ENCODE data around the gene OR8J3. TPM values are rescaled to one million over a fixed set of nuclear protein-coding genes. Genes with fewer than 3 reads are reported as not detected.

OR8J3 gene
- not detected in 2 replicates for polyA plus RNA-seq (2012; rRNA removed)
- not detected in 2 replicates for polyA plus RNA-seq (2012; cell fraction: cytosol; rRNA removed)
- not detected in 2 replicates for polyA plus RNA-seq (2012; cell fraction: nucleus; rRNA removed)

DNA sequence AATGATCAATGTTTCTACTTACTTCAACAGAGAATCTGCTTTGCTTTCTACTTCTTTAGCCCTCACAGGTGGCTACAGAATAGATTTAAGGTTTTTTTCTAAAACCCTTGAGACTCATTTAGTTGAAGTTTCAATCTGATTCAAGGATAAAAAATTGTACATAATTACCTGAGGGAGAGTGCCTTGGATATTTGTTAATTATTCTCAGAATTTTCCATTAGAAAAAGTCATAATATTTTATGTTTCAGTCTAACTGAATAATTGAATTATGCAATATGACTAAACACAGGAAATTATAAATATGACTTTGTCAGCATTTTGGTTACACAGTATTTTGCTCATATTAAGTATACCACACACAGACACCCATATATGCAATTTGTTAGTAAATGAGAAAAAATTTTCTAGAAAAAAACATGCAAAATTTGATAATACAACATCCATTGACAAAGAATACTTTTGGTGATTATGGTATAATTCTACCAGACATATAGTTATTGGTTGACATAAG lies at the start of gene OR8J3:
Gene OR8J3, minus strand, starts transcription at position 51 of the 511 bp plus-strand sequence. CDS start 2,483 bp downstream, outside the sequence.
- no peaks in the 10 kb centered on the region for H3K9me2 ChIP-seq
- H3K4me1 ChIP-seq (ENCODE audit: control insufficient read depth in 1 of 2, insufficient read depth in 2 of 2, low read depth in 1 of 2, low read length in 1 of 2) = no peaks in the 10 kb centered on the region
- ChIA-PET CTCF (no interaction called here), POLR2A (no interaction called here)
- no peaks in the 10 kb centered on the region for H3K36me3 ChIP-seq (replicated peaks in 1 of 2; ENCODE audit: control insufficient read depth in 1 of 2, insufficient read depth in 2 of 2, low read length in 1 of 2)
- H3K4me3 ChIP-seq (ENCODE audit: low read depth in 2 of 2, low read length in 1 of 2) = no peak within 1 kb of the TSS
- no peak within 1 kb of the TSS for H3K27ac ChIP-seq (ENCODE audit: low read depth in 2 of 2, low read length in 1 of 2)
- H3K27me3 ChIP-seq (ENCODE audit: insufficient read depth) = no peaks in the 10 kb centered on the region
- H3F3A ChIP-seq (replicated peaks; ENCODE audit: insufficient read depth) = no peaks in the 10 kb centered on the region
- H3K79me2 ChIP-seq (ENCODE audit: insufficient read depth) = no peaks in the 10 kb centered on the region
- H3K9me3 ChIP-seq = no peaks in the 10 kb centered on the region
- no peak within 1 kb of the TSS for H3K9ac ChIP-seq
- no peak for DNase-seq
- H4K20me1 ChIP-seq (ENCODE audit: insufficient read depth) = no peaks in the 10 kb centered on the region
- TF ChIP-seq CTCF (IDR thresholded peaks at IDR 0.05) = no peak
- TF ChIP-seq USF1 (IDR thresholded peaks at IDR 0.05; ENCODE audit: borderline replicate concordance, low read depth) = no peak
- TF ChIP-seq JUND (IDR thresholded peaks at IDR 0.05) = no peak
- no peak for TF ChIP-seq REST (IDR thresholded peaks at IDR 0.05; ENCODE audit: low read depth, low read length)
- TF ChIP-seq POLR2AphosphoS5 (IDR thresholded peaks at IDR 0.05; ENCODE audit: low read depth, low read length) = no peak
- no peak for TF ChIP-seq FOXJ3 (CRISPR knock-in tag; IDR thresholded peaks at IDR 0.05)
- TF ChIP-seq EZH2phosphoT487 (IDR thresholded peaks at IDR 0.05; ENCODE audit: borderline replicate concordance, low read depth) = no peak
- TF ChIP-seq, protein P1, sequence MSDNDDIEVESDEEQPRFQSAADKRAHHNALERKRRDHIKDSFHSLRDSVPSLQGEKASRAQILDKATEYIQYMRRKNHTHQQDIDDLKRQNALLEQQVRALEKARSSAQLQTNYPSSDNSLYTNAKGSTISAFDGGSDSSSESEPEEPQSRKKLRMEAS (IDR thresholded peaks at IDR 0.05; ENCODE audit: low read depth) = no peak
- TF ChIP-seq FOXM1 (IDR thresholded peaks at IDR 0.05; ENCODE audit: low read depth) = no peak
- H2AFZ ChIP-seq (ENCODE audit: low read depth) = no peak within 1 kb of the TSS
- no peak within 1 kb of the TSS for H3K4me2 ChIP-seq

GRCh38 chr11:56188602-56189001 lies 48.6 kb upstream of the OR8J3 start:
- WGBS (ENCODE audit: low lambda C conversion rate) = 5% methylated on average over 3 of the region's 3 CpGs
- TF ChIP-seq SIN3A (IDR thresholded peaks at IDR 0.05; ENCODE audit: borderline replicate concordance, low read depth, low read length) (no peak), CHD2 (IDR thresholded peaks at IDR 0.05; ENCODE audit: low read length, partially characterized antibody) (no peak), REST (IDR thresholded peaks at IDR 0.05; ENCODE audit: low read depth, low read length) (no peak), YY1 (IDR thresholded peaks at IDR 0.05; ENCODE audit: low read depth) (no peak)
- POLR2A ChIA-PET = no interaction called here

More at GRCh38 chr11:56188602-56189001, 48.6 kb upstream of the OR8J3 start:
- Histone ChIP-seq H3K27ac (ENCODE audit: low read depth in 2 of 2, low read length in 1 of 2) (no peak overlapping the region), H3K9ac (no peak overlapping the region), H3K4me1 (ENCODE audit: control insufficient read depth in 1 of 2, insufficient read depth in 2 of 2, low read depth in 1 of 2, low read length in 1 of 2) (no peaks in the 10 kb centered on the region), H3K27me3 (ENCODE audit: insufficient read depth) (no peaks in the 10 kb centered on the region), H3F3A (replicated peaks; ENCODE audit: insufficient read depth) (no peaks in the 10 kb centered on the region), H4K20me1 (ENCODE audit: insufficient read depth) (no peaks in the 10 kb centered on the region), H2AFZ (ENCODE audit: low read depth) (no peak overlapping the region), H3K9me3 (no peaks in the 10 kb centered on the region), H3K36me3 (replicated peaks in 1 of 2; ENCODE audit: control insufficient read depth in 1 of 2, insufficient read depth in 2 of 2, low read length in 1 of 2) (no peaks in the 10 kb centered on the region), H3K79me2 (ENCODE audit: insufficient read depth) (no peaks in the 10 kb centered on the region), H3K9me2 (no peaks in the 10 kb centered on the region), H3K4me2 (no peak overlapping the region), H3K4me3 (ENCODE audit: low read depth in 2 of 2, low read length in 1 of 2) (no peak overlapping the region)
- CTCF ChIA-PET = no interaction called here
- DNase-seq = no peak

Measured in SK-N-SH (cell line).